HG03520 (cell line): ENCODE data around the gene CD52.

Experiments used
- ATAC-seq: cut with Tn5 transposase; IDR thresholded peaks from one replicate; pipeline ENCODE4 v1.9.1; 2021; ENCODE audit warnings: mild to moderate bottlenecking, moderate library complexity; ENCODE audit not compliant: unreplicated experiment

CD52 gene, protein sequence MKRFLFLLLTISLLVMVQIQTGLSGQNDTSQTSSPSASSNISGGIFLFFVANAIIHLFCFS

DNA sequence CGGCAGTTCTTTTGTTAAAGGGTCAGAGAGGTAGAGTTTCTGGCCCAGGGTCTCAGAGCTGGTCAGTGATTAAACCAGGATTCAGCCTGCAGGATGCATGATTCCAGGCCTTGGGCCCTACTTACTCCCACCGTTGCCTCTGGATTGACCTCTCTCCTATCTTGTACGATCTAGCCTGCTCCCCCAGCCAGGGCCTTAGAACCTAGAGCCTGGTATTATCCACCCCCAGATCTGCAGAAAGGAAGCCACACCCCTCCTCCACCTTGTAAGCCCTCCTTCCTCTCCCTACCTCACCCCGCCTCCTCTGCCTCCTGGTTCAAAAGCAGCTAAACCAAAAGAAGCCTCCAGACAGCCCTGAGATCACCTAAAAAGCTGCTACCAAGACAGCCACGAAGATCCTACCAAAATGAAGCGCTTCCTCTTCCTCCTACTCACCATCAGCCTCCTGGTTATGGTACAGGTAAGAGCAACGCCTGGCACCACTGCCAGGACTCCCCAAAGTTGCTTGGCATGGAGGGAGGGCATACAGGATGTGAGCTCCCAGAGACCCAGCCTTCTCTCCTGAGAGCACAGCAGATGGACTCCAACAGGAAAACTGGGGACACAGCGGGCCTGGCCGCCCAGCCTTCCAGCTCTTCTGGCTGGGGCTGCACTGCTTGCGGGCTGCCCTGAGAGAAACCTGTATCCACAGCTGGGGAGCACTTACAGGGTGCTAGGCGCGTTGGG, at the start of gene CD52:
TSS of gene CD52 (plus strand) at position 347 of the 726 bp plus-strand sequence. CDS start at position 407, 60 bp downstream.
- ATAC-seq = no peak

DNA sequence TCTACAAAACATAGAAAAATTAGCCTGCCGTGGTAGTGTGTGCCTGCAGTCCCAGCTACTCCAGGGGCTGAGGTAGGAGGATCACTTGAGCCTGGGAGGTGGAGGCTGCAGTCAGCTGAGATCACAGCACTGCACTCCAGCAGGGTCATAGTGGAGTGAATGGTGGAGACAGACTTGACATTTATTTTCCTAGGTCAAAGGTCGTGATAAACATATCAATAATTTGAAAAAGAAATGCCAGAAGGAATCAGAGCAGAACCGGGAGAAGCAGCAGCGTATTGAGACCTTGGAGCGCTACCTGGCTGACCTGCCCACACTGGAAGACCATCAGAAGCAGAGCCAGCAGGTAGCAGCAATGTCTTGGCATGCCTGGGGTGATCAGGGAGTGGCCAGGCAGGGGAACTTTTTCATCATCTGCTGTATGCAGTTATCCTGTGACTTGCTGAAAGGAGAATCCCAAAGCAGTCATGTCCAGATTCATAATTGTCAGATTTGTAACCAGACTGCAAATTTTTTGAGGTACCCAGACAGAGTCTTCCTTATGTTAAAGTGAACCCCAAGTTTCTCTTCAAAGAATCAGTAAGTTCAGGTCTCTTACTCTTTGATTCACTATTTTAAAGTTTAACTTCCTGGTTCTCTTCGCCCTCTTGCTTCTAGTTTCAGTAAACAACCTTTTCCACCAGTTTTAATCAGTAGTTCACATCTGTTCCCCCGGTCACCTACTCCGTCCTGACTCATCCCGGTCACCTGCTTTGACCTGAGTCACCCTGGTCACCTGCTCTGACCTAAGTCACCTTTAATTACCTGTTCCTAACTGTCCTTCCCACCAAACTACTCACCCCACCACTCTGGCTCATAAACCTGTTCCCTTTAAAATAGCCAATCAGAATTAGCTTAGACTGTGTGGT, 49.2 kb upstream of the CD52 start:
- no peak for ATAC-seq

DNA sequence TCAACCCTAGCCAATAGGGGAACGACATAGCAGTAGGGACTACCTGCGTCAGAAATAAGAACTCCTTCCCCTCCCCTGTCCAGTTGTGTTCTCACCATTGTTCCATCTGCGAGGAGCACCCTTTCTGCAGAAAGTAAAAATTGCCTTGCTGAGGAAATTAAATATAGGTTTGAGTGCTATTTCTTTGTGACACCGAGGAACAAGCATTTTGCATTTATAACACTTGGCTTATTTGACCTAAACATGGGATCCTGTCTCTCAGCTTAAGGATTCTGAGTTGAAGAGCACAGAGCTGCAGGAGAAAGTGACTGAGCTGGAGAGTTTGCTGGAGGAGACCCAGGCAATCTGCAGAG, 48.6 kb upstream of the CD52 start:
- no peak for ATAC-seq

DNA sequence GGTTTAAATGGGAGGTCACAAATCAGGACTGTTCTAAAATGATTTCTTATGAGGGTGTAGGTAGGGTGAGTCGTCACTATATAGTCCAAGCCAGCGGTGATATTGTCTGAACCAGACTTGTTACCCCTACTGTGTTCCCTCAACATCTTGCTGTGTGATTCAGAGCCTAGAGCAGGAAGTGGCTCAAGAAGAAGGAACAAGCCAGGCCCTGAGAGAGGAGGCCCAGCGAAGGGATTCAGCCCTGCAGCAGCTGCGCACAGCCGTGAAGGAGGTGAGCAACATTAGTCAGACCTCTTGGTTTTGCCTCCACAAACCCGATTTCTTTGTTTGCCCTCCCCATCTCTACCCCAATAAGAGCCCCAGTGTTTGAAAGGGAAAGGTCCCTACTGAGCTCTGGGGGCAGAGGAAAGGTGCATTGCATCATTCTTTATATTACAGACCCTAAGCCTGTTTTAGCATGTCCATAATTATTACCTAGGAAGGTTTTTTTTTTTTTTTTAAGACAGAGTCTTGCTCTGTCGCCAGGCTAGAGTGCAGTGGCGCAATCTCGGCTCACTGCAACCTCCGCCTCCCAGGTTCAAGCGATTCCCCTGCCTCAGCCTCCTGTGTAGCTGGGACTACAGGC, 42.8 kb upstream of the CD52 start:
- ATAC-seq = no peak

DNA sequence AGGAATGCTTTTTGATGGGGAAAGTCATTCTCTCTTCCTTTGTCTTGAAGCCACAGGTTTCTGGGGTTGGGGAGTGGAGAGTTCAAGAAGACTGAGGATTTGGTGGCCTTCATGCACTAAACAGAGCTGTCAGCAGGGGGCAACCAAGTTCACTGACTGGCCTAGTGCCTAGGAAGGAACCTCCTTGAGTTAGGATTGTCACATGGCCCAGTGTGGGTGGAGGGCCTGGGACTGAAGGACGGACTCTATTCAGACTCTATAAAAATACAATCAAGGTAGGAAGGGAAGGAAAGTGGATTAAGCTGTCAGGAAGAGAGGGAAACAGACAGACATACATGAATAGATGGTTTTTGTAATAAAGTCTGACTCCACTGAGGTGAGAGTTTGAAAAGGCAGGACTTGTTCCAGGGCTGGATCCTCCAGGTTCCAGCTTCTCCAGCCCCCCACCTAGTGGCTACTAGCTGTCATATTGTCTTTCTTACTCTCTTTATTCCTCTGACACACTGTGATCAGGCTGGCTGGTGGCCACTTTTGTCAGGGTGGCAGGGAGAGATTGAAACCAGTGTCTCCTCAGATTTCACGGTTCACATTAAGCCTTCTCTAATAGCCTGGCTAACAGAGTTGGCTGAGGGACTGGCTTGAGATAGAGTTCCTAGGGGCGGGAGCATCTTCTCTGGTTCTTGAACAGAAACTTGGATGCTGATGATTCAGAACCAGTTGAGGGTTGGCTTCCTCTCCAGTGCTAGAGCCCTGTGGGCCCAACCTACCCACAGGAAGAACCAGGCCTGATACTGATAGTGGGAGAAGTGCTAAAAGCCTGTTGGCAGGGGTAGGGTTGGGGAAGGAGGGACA, 42.0 kb upstream of the CD52 start:
- no peak for ATAC-seq

DNA sequence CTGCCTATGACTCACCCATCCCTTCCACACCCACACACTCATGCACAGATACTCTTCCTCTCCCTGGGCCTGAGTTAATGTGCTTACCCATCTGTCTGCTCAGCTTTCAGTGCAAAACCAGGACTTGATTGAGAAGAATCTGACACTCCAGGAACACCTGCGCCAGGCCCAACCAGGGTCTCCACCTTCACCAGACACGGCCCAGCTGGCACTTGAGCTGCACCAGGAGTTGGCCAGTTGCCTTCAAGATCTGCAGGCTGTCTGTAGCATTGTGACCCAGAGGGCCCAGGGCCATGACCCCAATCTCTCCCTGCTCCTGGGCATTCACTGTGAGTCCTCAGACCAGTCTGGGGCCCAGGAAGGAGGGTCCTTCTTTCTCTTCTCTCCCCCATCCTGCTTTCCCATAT, 41.3 kb upstream of the CD52 start:
- no peak for ATAC-seq

DNA sequence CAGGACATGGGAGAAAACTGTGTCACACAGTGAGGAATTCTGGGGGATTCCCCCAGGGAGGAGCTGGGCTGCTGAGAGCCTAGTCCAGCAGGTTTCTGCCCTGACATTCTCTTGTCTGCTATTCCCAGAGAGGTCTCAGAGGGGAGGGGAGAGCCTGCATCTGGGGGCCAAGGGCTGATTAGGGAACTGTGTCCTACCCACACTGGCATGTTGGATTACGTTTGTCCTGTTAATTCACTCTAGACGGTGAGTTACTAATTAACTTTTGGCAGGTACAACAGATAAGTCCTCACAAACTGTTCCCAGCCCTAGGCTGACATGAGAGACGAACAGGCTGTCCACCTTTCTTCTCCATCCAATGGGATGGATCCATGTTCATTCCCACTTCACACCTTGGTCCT, 40.5 kb upstream of the CD52 start:
- ATAC-seq = no peak

DNA sequence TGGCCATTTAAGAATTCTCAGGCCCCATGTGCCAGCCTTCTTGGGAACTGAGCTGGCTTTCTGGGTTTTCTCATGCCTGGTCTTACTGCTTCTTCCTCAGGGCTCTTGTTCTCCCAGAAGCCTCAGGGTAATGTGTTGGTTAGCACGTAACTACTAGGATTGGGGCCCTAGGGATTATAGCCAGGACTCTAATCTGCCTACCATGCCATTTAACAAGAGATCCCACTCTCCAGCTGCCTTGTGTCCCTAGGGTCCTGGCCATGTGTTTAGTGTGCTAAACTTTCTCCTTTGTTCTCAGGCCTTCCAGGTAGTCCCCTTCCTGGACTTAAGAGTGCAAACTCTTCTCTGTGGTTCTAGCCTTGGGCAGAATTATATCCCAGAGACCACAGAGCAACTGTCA, 40.0 kb upstream of the CD52 start:
- no peak for ATAC-seq

DNA sequence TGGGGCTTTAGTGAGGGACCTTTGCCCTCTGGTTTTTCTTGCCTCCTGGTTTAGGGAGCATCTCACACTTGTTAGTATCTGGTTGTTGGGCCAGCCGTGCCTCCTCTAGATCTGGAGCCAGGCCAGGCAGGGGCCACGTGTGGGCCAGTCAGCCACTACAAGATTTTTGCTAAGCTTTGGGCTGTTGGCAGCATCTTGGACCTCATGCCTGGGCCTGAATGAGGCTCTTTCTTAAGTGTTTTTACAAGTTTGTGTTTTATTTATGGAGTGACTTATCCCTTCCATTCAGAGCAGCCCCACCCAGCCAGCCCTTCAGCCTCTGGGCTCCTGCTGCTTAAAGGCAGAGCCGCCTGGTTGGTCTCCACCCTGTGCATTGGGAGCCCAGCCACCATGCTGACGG, 39.5 kb upstream of the CD52 start:
- no peak for ATAC-seq

DNA sequence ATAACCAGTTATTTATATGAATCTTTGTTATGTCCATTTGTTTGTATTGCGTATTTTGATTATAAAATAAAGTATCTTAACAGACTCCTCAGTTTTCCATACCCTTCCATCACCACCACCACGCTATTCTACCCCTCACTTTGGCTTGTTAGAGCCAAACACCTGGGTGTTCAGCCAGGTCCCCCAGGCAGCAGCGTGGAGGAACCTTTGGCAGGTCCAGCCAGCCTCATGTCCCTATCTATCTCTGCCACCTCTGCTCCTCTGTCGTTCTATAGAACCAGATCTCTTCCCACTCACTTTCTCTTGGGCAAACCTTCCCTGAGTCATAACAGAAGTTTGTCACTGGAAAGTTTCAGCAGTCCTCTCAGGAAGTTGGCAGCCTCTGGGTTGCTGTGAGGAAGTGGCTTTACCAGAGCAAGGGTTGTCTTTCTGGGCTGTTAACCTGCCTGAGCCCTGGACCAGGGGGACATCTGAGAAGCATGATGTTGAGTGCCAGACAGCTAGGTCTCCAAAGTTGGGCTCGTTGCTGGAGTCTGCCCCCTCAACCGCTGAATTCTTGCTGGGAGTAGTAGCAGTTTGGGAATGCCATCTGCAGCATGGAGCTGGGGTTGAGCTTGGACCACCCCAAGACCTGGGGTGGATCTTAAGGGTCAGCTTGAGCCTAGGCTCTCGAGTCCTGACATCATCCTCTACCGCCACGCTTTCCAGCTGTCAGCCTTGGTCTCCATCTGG, 38.9 kb upstream of the CD52 start:
- ATAC-seq = no peak

DNA sequence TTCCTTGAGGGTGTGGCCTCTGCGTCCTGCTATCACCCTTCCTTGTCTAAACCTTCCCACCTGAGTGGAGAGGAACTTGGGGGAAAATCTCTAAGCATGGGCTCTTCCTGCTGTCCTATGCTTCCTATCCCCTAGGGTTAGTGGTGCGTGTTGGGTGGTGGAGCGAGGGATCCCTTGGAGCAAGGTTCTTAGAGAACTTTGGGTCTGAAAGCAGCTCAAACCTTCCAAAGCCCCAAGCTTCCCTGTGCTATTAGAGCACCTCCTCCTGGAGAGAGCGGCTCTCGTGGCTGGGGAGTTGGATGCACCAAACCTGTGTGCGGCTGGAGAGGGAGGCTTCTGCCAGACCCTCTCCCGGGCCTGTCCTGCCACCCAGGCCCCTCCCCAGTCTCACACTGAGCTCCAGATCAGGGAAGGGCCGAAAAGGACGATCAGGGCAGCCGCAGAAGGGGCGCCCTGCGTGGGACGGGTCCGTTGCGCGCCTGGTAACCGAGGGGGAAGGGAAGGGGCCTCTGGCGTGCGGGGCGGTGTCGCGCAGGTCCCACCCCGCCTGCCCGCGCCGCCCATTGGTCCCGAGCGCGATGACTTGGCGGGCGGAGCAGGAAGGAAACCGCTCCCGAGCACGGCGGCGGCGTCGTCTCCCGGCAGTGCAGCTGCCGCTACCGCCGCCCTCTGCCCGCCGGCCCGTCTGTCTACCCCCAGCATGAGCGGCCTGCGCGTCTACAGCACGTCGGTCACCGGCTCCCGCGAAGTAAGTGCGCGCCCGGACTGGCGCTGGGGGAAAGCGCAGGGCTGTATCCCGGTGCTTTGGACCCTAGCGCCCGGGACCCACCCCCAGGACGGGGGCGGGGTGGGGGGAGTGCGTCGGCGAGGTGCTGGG, 38.1 kb upstream of the CD52 start, which contains the start of gene SH3BGRL3:
TSS of gene SH3BGRL3 (plus strand) at position 631 of the 877 bp plus-strand sequence. CDS start at position 701, 70 bp downstream.
- ATAC-seq = peak; percentile 50

DNA sequence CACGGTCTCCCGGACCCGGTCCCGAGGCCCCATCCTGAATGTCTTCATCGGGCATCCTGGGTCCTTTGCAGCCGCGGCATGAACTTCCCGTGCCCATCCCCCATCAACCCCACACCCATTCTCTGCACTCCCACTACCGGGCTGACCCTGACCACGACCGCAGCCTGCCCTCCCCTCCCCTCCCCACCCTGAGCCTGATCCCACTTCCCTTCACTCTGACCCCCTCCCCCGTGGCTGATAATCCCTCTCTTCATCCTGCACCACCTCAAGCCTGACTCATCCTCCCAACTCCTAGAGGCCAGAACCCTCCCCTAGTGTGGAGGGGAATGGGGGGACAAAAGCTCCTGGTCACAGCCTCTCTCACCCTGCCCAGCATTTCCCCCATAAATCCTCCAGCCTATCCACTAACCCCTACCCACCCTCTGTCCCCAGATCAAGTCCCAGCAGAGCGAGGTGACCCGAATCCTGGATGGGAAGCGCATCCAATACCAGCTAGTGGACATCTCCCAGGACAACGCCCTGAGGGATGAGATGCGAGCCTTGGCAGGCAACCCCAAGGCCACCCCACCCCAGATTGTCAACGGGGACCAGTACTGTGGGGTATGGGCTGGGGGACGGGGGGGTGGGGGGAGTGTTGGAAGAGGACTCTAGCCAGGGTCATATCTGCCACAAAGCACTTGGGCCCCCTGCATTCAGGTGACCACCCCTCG, 37.3 kb upstream of the CD52 start:
- ATAC-seq = no peak

DNA sequence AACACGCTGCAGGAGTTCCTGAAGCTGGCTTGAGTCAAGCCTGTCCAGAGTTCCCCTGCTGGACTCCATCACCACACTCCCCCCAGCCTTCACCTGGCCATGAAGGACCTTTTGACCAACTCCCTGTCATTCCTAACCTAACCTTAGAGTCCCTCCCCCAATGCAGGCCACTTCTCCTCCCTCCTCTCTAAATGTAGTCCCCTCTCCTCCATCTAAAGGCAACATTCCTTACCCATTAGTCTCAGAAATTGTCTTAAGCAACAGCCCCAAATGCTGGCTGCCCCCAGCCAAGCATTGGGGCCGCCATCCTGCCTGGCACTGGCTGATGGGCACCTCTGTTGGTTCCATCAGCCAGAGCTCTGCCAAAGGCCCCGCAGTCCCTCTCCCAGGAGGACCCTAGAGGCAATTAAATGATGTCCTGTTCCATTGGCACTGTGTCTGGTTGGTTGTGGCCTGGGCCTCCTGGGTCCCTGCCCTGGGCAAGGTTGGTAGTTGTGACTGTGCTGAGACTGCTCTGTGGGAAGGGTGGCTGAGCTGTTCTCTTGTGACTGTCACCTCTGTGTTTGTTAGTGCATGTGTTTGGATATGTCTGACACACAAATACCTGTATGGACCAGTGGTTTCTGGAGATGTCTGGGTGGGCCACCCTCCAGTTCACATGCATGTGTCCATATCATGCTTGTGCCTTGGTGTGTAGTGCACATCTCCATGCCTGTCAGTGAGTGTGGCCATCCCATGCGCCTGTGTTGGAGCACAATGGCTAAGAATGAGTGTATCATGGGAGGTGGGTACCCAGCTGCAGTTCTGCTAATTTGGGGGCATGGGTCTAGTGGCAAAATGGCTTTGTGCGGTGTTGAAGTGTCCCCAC, 36.4 kb upstream of the CD52 start:
- no peak for ATAC-seq

DNA sequence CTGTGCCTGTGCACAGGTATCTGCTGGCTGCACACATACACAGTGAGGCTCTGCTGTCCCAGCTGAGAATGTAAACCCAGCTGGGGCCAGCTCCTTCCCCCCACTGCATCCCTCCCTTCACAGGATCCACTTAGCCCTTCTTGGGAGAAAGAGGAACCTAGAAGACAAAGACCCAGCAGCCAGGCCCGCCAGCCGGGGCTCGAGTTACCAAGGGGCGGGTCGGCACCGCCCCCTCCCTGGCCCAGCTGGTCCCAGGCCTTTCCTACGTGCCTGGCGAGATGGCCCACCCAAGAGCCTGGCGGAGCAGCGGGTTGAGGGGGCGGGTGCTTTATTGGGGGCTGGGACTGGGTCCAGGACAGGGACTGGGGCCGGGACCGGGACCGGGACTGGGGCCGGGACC, 35.8 kb upstream of the CD52 start:
- no peak for ATAC-seq

DNA sequence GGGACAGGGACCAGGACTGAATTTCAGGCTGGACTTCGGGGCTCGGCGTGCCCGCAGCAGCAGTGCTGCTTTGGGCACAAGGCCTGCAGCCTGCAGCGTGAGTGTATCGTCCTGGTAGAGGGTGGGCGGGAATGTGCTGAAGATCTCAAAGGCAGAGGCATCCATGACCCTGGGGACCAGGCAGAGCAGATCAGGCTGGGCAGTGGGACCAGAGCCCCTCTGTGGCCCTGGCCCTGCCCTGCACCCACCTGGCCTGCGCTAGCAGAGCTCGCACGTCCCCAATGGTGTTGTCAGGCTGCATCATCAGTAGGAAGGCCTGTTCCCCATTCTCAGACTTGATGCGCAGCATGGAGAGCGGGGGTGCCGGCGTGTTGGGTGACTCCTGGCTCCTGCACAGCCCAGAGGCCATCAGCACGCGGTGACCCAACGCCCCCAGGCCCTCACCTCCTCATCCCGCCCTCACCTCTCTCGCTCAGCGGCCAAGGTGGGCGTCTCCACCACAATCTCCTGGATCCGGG, 35.3 kb upstream of the CD52 start:
- ATAC-seq = no peak

DNA sequence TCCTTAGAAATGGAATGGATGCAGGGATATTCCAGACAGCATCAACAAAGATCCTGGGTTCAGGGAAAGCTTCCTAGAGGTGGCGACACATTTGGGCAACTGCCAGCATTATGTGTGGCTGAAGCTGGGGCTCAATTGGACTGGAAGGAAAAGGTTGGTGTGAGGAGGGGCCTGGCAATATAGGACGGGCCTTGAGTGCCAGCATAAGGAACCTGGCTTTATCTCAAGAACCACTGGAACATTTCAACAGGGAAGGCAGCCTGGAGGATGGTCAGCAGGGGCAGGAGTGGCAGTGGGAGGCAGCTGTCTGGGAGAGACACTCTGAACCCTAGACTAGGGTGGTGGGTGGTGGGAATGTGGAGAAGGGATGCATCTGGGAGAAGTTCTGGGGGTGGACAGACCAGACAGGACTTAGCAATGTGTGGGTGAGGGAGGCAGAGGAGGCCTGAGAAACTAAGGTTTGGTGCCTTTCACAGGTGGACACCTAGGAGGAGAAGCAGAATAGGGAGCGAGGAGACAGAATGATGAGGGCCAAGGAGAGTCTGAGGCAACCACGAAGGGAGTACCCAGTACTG, 34.4 kb upstream of the CD52 start:
- ATAC-seq = no peak
